Ishikawa (cell line): ENCODE measurements around the gene ITPR1.

Source experiments
- CEBPB ChIP-seq: IDR thresholded peaks from 2 replicates; pipeline ENCODE4 v1.6.1; 2012
- CREB1 ChIP-seq: IDR thresholded peaks from 2 replicates; pipeline ENCODE4 v1.6.1; 2012; ENCODE audit warnings: low read depth
- EGR1 ChIP-seq: IDR thresholded peaks from 2 replicates; pipeline ENCODE4 v1.6.1; 2012
- EP300 ChIP-seq: IDR thresholded peaks from 2 replicates; pipeline ENCODE4 v1.6.1; 2012; ENCODE audit warnings: borderline replicate concordance
- FOXM1 ChIP-seq: IDR thresholded peaks from 2 replicates; pipeline ENCODE4 v1.6.1; 2012; ENCODE audit warnings: low read depth, borderline replicate concordance
- NFIC ChIP-seq: IDR thresholded peaks from 2 replicates; pipeline ENCODE4 v1.6.1; 2012
- RAD21 ChIP-seq: IDR thresholded peaks from 2 replicates; pipeline ENCODE4 v1.6.1; 2012; ENCODE audit warnings: low read depth
- TAF1 ChIP-seq: IDR thresholded peaks from 2 replicates; pipeline ENCODE4 v1.6.1; 2012; ENCODE audit warnings: low read depth, mild to moderate bottlenecking
- TCF12 ChIP-seq: IDR thresholded peaks from 2 replicates; pipeline ENCODE4 v1.6.1; 2012; ENCODE audit warnings: low read depth
- TEAD4 ChIP-seq: IDR thresholded peaks from 2 replicates; pipeline ENCODE4 v1.6.1; 2012
- USF1 ChIP-seq: IDR thresholded peaks from 2 replicates; pipeline ENCODE4 v1.6.1; 2012
- YY1 ChIP-seq: IDR thresholded peaks from 2 replicates; pipeline ENCODE4 v1.6.1; 2012; ENCODE audit warnings: low read depth
- ZBTB7A ChIP-seq: IDR thresholded peaks from 2 replicates; pipeline ENCODE4 v1.6.1; 2012; ENCODE audit warnings: low read depth
- TF ChIP-seq, protein P1 (sequence below): IDR thresholded peaks from 2 replicates; pipeline ENCODE4 v1.6.1; 2012; ENCODE audit warnings: low read depth, mild to moderate bottlenecking
- TF ChIP-seq, protein P2 (sequence below): IDR thresholded peaks from 2 replicates; pipeline ENCODE4 v1.6.1; 2012

Gene ITPR1

GRCh38 chr3:4814904-4815574 lies 321.9 kb downstream of the ITPR1 start:
- no peak for TF ChIP-seq CREB1
- TF ChIP-seq USF1 = no peak
- TF ChIP-seq FOXM1 = no peak
- no peak for TF ChIP-seq NFIC
- TF ChIP-seq TAF1 = no peak
- TF ChIP-seq ZBTB7A = no peak
- TF ChIP-seq TEAD4 = no peak
- TF ChIP-seq TCF12 = no peak
- TF ChIP-seq, protein P1, sequence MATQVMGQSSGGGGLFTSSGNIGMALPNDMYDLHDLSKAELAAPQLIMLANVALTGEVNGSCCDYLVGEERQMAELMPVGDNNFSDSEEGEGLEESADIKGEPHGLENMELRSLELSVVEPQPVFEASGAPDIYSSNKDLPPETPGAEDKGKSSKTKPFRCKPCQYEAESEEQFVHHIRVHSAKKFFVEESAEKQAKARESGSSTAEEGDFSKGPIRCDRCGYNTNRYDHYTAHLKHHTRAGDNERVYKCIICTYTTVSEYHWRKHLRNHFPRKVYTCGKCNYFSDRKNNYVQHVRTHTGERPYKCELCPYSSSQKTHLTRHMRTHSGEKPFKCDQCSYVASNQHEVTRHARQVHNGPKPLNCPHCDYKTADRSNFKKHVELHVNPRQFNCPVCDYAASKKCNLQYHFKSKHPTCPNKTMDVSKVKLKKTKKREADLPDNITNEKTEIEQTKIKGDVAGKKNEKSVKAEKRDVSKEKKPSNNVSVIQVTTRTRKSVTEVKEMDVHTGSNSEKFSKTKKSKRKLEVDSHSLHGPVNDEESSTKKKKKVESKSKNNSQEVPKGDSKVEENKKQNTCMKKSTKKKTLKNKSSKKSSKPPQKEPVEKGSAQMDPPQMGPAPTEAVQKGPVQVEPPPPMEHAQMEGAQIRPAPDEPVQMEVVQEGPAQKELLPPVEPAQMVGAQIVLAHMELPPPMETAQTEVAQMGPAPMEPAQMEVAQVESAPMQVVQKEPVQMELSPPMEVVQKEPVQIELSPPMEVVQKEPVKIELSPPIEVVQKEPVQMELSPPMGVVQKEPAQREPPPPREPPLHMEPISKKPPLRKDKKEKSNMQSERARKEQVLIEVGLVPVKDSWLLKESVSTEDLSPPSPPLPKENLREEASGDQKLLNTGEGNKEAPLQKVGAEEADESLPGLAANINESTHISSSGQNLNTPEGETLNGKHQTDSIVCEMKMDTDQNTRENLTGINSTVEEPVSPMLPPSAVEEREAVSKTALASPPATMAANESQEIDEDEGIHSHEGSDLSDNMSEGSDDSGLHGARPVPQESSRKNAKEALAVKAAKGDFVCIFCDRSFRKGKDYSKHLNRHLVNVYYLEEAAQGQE = no peak
- no peak for TF ChIP-seq RAD21
- TF ChIP-seq YY1 = no peak
- TF ChIP-seq, protein P2, sequence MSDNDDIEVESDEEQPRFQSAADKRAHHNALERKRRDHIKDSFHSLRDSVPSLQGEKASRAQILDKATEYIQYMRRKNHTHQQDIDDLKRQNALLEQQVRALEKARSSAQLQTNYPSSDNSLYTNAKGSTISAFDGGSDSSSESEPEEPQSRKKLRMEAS = no peak
- TF ChIP-seq EP300 = no peak
- TF ChIP-seq EGR1 = no peak
- no peak for TF ChIP-seq CEBPB

DNA sequence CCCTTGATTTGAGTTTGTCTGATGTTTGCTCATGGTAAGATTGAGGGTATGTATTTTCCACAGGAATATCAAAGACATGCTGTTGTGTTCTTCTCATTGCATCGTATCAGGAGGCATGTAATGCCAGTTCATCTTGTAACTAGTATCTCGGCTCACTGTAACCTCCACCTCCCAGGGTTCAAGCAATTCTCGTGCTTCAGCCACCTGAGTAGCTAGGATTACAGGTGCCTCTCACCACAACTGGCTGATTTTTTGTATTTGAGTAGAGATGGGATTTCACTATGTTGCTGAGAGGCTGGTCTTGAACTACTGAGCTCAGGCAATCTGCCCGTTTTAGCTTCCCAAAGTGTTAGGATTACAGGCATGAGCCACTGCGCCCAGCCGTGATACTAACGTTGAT lies 323.2 kb downstream of the ITPR1 start:
- TF ChIP-seq TAF1 (no peak), EP300 (no peak), TEAD4 (no peak), ZBTB7A (no peak), USF1 (no peak)
- TF ChIP-seq, protein P1 = no peak
- TF ChIP-seq, protein P2 = no peak

DNA sequence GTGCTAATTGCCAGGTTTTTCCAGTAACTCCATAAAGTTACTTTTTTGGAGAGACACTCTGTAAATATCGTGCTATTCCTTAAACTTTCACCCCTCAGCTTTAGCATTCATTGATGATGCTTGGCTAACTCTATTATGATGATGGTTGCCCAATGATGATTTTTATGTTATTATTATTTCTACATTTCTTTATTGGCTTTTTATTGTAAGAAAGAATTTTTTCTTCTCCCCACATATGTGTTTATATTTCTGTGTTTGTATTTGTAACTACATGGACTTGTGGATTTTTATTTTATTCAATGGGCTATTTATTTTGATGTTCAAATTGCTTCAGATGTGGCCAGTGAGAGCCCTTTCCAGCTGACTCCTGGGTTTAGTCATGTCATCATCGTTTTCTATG lies 323.6 kb downstream of the ITPR1 start:
- TF ChIP-seq RAD21 (no peak), CREB1 (no peak), YY1 (no peak), FOXM1 (no peak), ZBTB7A (no peak), TEAD4 (no peak), EGR1 (no peak), EP300 (no peak), CEBPB (no peak), TCF12 (no peak), TAF1 (no peak), NFIC (no peak), USF1 (no peak)
- TF ChIP-seq, protein P2 = no peak
- TF ChIP-seq, protein P1 = no peak

- no peak for TF ChIP-seq FOXM1
- TF ChIP-seq CEBPB = no peak
- no peak for TF ChIP-seq CREB1
- TF ChIP-seq RAD21 = no peak
Measured at GRCh38 chr3:4817128-4817527, 324.0 kb downstream of the ITPR1 start.
